Astrocyte of the spinal cord (primary cell): ENCODE measurements around the gene GRP.

ENCODE experiments used
- DNase-seq: peaks from one replicate; pipeline ENCODE4 v3.0.0; 2011; ENCODE audit warnings: low read depth, low spot score
- H3K4me3 ChIP-seq: 2 replicates; pipeline ENCODE4 v1.5.1; 2011; ENCODE audit warnings: low read depth, mild to moderate bottlenecking, low read length, moderate library complexity
- in situ Hi-C: cut with HindIII; loops from 2 replicates; pipeline ENCODE4 v1.10.0; 2017; ENCODE audit warnings: low sequenced_read_pairs
- TF ChIP-seq, protein P1 (sequence below): IDR thresholded peaks from 2 replicates; pipeline ENCODE4 v1.5.1; 2012; ENCODE audit warnings: low read depth, mild to moderate bottlenecking, low read length, inconsistent platforms

Gene GRP

GRCh38 chr18:59269563-59270119, 49.7 kb downstream of the GRP start:
- no peak for DNase-seq
- no peak overlapping the region for H3K4me3 ChIP-seq
- in situ Hi-C loops, result no loop called here
- TF ChIP-seq, protein P1, sequence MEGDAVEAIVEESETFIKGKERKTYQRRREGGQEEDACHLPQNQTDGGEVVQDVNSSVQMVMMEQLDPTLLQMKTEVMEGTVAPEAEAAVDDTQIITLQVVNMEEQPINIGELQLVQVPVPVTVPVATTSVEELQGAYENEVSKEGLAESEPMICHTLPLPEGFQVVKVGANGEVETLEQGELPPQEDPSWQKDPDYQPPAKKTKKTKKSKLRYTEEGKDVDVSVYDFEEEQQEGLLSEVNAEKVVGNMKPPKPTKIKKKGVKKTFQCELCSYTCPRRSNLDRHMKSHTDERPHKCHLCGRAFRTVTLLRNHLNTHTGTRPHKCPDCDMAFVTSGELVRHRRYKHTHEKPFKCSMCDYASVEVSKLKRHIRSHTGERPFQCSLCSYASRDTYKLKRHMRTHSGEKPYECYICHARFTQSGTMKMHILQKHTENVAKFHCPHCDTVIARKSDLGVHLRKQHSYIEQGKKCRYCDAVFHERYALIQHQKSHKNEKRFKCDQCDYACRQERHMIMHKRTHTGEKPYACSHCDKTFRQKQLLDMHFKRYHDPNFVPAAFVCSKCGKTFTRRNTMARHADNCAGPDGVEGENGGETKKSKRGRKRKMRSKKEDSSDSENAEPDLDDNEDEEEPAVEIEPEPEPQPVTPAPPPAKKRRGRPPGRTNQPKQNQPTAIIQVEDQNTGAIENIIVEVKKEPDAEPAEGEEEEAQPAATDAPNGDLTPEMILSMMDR, result no peak

- DNase-seq, result no peak
- in situ Hi-C loops, result no loop called here
- no peak overlapping the region for H3K4me3 ChIP-seq
- TF ChIP-seq, protein P1, result no peak
These were observed 50.8 kb downstream of the GRP start for GRCh38 chr18:59270689-59271257.

- no peak overlapping the region for H3K4me3 ChIP-seq
- TF ChIP-seq, protein P1, result no peak
- no peak for DNase-seq
- in situ Hi-C loops, result no loop called here
These were observed 51.8 kb downstream of the GRP start for GRCh38 chr18:59271606-59272220.

DNA sequence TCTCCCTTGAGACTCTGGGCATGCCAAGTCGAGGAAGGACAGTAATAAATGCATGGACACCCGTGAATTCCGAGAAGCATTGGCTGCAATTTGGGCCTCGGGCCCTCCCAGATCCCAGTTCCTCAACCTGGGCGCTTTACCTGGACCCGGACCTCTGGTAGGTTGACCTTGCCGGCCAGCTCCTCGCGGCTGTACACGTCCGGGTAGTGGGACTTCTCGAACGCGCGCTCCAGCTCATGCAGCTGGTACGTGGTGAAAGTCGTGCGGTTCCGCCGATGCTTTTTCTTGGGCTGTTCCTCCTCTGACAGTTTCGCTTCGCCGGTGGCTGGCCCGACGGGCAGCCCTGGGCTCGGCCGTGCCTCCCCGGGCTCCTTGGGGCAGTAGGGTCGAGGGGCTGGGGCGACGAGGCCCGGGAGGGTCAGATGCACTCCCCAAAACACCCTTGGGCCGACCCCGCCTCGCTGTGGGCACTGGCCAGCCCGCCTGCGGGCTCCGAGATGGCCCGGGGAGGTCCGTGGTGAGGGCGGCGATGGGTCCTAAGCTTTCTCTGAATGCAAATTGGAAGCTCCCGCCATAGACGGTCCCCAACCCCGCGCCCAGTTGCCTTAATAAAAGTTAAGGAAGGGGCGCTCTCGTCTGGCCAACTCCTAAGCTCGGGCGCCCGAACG, 52.4 kb downstream of the GRP start:
- H3K4me3 ChIP-seq, result no peak overlapping the region
- in situ Hi-C loops, result no loop called here
- no peak for DNase-seq
- TF ChIP-seq, protein P1, result no peak

GRCh38 chr18:59272891-59273758, 53.2 kb downstream of the GRP start, which contains the start of gene RAX:
RAX (minus strand) TSS chr18:59273454; CDS start chr18:59273206, 248 bp downstream.
- DNase-seq, result no peak
- TF ChIP-seq, protein P1, result peak; percentile 19
- no peak within 1 kb of the TSS for H3K4me3 ChIP-seq
- in situ Hi-C loops, result no loop called here
